DMS 273 (cell line): ENCODE measurements around the gene UBALD1.
A peak's percentile ranks its signal among the peaks of the same experiment; 100 is the strongest.

ENCODE experiments used
- DNase-seq: peaks from one replicate; lab custom pipeline; 2025; ENCODE audit not compliant: unreplicated experiment; lab: John Stamatoyannopoulos, UW

The UBALD1 gene

GRCh38 chr16:4646773-4647643 is 32.3 kb upstream of the UBALD1 start:
- no peak for DNase-seq

- DNase-seq = no peak
These were observed 27.2 kb upstream of the UBALD1 start for GRCh38 chr16:4641895-4642294.

GRCh38 chr16:4641306-4641687 is 26.6 kb upstream of the UBALD1 start:
- no peak for DNase-seq

- DNase-seq = no peak
These were observed 26.1 kb upstream of the UBALD1 start for GRCh38 chr16:4640572-4641305.

GRCh38 chr16:4639899-4640509 is 25.3 kb upstream of the UBALD1 start:
- no peak for DNase-seq

GRCh38 chr16:4637501-4638166 is 22.9 kb upstream of the UBALD1 start:
- DNase-seq = no peak

GRCh38 chr16:4636196-4636595 is 21.5 kb upstream of the UBALD1 start:
- no peak for DNase-seq

DNA sequence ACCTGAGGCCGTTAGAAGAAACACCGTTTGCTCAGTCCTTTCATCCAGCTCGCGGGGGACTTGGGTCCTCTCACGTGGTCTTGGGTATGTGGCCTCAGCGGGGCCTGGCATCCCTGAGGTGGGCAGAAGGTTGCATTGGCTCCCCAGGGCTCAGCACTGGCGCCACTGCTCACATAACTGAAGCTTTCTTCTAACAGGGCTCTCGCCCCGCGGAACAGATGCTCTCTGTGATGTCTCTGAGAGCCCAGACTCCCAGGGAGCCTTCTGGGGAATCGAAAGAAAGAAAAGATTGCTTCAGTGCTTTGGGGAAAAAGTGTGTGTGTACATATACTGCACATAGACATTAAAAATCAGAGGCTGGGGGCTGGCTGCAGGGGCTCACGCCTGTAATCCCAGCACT is 20.1 kb upstream of the UBALD1 start:
- no peak for DNase-seq

GRCh38 chr16:4633910-4634635 is 19.4 kb upstream of the UBALD1 start:
- DNase-seq = no peak

DNA sequence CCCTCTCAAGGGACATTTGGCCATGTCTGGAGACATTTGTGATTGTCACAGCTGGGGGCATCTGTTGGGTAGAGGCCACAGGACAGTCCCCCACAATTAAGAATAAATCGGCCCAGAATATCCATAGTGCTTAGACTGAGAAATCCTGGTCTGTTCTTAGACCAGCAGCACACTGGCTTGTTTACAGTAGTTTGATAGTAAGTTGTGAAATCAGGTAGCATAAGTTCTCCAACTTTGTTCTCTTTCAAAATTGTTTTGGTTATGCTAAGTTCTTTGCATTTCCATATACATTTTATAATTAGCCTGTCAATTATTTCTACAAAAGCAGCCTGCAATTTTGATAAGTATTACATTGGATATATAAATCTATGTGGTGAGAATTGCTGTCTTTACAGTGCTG is 16.8 kb upstream of the UBALD1 start:
- DNase-seq = no peak

- no peak for DNase-seq
These were observed 13.6 kb upstream of the UBALD1 start for GRCh38 chr16:4628283-4628682.

DNA sequence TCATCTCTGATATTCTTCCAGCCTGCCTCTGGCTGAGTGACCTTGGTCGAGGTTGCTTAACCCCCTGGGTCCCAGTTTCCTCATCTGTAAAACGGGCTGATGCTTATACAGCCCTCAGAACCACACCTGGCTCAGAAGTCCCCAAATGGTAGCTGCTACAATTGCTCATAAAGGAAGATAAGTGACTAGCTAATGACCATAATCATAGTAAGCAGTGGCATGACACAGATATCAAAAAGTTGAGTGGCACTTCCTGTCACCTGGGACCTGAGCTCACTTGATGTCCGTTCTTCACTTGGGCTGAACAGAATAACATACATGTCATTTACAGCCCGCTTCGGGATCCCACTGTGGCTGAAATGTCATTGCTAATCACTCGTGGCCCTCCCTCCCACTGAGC is 11.7 kb upstream of the UBALD1 start:
- no peak for DNase-seq

- DNase-seq = no peak
These were observed 11.0 kb upstream of the UBALD1 start for GRCh38 chr16:4625560-4626159.

GRCh38 chr16:4624827-4625559 is 10.3 kb upstream of the UBALD1 start:
- DNase-seq = peak; percentile 79

DNA sequence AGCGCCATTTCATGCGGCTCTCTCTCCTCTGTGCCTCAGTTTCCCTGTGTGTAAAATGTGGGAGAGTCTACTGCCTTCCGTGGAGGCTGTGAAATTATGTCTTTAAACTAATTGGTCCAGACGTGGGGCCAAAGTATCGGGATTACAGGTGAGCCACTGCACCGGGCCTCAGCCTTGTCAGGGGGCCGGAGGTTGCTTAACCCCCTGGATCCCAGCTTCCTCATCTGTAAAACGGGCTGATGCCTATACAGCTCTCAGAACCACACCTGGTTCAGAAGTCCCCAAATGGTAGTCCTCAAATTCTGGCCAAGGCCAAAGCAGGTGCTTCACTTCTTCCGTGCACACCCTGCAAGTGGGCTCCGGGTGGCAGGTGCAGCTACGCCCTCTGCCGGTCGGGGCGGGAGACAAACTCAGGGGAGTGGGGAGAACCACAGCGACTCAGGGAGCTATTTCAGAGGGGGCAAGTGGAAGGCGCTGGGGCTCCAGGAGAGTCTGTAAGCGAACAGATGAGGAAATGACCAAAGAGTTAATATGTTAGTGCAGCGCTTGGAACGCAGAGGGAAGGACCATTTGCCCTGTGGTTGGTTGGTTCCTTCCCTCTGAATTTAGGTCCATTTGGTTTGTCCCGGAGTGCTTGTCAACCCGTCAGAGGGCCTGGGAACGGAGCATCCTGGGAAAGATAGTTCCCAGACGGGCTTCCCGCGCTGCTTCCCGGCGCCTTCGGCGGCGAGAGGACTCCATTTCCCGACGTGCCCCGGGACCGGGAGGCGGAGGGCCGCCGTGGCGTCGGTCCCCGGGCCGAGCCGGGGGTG is 9.5 kb upstream of the UBALD1 start, which contains the start of gene MGRN1:
MGRN1 (plus strand) TSS at position 812 of the 812 bp plus-strand sequence. CDS start 135 bp downstream, outside the sequence.
- peak; percentile 99 for DNase-seq

GRCh38 chr16:4623593-4623992 is 8.9 kb upstream of the UBALD1 start:
- no peak for DNase-seq

GRCh38 chr16:4618645-4619418 is 4.1 kb upstream of the UBALD1 start:
- peak; percentile 36 for DNase-seq

- no peak for DNase-seq
These were observed 3.2 kb upstream of the UBALD1 start for GRCh38 chr16:4617880-4618279.
